Effector CD4-positive, alpha-beta T cell (primary cell): ENCODE results near the gene CBX8.

ENCODE experiments used
- DNase-seq: peaks from one replicate; pipeline ENCODE4 v3.0.0-alpha.2; 2020

CBX8 gene

GRCh38 chr17:79791735-79792161 is 5.1 kb downstream of the CBX8 start:
- no peak for DNase-seq

DNA sequence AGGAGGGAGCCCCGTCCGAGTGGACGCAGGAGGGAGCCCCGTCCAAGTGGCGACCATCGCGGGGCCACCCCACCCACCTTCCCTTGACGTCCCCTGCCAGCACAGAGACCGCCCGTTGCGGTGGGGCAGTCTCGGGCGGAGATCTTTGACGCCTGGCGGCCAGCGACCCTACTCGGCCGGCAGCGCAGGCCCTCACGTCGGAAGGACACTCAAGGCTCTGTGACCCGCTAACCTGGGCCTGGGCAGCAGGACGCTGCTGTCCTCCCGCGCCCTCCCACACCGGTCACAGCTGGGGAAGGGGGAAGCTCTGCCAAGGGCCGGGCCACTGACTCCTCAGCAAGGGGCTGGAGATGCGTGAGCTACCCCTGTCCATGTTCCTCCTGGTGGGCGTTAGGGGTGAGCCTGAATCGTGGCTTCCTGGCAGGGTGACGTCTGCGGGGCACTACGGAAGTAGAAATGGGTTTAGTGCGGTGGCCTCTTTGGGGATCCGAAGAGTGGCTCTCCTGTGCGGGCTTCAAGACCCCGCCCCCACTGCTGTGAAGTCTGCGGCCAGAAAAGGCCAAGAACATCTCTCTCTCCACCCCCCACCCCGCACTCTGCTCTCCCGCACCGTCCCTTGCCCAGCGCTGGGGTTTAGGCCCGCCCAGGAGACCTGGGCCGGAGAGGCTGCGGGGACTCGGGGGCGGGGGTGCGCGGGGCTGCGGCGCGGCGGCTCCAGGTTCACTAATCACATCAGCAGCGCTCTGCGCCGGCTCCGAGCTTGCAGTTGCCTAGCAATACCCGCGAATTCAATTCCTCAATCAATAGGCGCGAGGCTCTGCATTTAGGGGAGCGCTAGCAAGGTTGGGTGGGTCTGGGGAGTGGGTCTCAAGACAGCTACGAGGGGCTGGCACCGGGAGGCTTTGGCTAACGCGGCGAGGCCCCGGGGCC is 5.8 kb downstream of the CBX8 start:
- no peak for DNase-seq

DNA sequence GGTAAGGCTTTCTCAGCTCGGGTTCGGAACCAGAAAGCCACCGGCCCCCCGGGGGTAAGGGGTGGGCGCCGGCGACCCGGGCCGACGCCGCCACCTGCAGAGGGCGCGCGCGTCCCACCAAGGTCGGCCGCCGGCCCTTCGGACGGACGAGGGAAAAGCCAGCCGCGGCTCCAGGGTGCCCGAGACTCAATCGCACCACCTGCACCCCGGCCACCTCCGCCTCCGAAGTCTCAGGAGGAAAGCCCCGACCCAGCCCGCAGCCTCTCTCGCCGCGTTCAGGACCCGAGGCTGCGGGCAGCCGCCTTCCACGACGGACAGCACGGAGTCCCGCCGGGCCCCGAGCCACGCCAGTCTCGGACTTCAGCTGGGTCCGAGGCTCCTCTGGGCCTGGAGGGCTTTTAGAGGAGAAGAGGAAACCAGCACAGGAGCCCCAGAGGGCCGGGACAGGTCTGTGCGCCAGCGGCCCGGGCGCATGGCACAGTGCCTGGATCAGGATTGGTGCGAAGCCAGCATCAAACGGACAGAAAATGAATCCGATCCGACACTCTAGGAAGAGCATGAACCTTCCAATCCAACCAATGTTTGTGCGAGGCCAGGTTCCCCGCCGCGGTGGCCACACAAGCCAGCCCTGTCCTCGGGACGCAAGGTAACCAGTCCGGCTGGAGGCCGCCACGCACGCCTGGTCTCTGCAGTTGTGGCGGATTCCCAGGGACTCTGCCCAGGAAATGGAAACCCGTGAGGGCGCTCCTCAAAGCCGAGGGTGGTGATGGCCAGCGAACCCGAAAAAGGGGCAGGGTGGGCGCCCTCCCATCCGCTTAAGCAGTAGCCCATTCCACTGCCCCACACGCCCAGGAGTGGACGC is 6.7 kb downstream of the CBX8 start:
- no peak for DNase-seq

DNA sequence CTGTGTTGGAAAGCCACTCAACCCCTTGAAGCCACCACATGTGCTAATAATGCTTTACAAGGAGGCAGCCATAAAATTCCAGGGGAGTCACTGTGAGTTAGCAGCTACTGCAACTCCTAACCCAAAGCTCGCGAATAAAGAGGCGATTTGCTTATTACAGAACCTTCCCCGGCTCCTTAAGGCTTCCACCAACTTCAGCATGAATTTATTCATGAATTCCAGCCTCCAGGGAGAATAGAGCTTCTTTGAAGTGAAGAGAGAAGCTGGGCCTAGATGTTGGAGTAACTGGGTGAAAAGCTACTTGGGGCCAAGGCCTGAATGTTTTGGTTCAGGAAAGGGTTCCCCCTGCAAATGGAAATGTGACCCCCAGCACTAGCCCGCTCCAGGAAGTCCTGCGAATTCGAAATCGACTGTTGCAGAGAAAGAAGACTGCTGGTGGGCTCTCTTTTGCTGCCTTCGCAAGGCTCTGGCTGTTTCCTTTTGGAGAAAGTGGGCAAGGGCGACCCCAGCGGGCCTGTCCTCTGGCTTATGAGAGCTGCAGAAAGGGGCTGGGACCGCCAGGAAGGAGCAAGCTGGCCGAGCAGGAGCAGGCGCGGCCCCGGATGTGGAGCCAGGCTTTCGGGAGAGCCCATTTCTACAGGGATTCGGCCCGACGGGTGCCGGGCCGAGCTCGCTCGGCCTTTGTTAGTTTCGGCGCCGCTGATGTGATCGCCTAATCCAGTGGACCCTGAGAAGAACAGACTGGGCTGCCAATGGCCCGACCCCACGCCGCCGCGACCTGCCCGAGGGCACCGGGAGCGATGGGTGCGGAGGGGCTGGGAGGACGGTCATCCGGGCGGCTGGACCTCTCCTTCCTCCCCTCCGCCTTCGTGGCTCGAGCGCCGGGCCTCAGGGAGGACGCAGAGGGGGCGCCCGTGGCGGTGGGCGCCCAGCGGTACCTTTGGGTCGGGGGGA is 7.6 kb downstream of the CBX8 start:
- DNase-seq = no peak

GRCh38 chr17:79788455-79788854 is 8.4 kb downstream of the CBX8 start:
- no peak for DNase-seq

GRCh38 chr17:79786930-79787643 is 9.8 kb downstream of the CBX8 start:
- DNase-seq = no peak

- DNase-seq = no peak
Observed at GRCh38 chr17:79785900-79786810, 10.7 kb downstream of the CBX8 start.

DNA sequence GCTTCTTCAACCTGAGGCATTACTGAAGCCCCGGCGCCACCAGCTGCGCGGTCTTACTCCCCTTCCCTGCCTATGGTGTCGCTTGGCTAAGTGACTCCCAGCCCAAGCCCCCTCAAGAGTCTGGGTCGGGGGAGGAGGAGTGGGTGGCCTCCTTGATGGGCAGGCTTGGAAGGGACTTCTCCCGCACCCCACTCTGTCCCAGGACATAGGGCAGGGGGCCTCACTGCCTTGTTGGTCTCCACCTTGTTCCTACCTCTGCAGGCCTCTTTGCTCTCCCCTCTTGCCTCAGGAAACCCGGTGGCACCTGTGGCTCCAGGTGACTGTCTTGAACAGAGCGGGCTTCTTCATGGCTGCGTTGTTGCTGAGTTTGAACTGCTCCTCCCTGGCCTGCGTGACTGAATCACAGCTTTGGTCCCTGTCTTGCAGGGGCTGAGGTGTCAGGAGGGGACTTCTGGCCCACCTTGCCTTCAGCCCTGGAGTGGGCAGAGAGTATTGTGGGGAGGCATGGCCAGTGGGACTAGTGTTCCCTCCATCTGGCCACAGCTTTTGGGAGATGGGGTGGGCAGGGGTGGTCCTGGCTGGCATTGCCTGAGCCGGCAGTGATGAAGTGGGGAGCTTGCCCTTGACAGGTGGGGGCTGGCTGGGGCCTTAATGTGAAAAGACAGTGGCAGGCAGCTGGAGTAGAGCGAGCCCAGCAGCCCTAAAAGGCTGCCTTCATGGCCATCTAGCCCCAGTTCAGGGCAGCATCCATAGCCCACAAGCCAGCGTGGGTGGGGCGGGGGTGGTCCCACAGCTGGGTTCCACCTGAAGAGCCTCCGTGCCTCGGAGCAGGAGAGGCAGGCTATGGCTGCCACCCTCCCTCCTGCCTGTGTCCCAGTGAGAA is 11.6 kb downstream of the CBX8 start:
- no peak for DNase-seq

DNA sequence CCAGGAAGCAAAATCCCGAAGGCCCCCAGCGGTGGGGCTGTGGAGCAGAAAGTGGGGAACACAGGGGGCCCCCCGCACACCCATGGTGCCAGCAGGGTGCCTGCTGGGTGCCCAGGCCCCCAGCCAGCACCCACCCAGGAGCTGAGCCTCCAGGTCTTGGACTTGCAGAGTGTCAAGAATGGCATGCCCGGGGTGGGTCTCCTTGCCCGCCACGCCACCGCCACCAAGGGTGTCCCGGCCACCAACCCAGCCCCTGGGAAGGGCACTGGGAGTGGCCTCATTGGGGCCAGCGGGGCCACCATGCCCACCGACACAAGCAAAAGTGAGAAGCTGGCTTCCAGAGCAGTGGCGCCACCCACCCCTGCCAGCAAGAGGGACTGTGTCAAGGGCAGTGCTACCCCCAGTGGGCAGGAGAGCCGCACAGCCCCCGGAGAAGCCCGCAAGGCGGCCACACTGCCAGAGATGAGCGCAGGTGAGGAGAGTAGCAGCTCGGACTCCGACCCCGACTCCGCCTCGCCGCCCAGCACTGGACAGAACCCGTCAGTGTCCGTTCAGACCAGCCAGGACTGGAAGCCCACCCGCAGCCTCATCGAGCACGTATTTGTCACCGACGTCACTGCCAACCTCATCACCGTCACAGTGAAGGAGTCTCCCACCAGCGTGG is 12.4 kb downstream of the CBX8 start:
- DNase-seq = no peak

- no peak for DNase-seq
Observed at GRCh38 chr17:79783891-79784290, 13.0 kb downstream of the CBX8 start.

DNA sequence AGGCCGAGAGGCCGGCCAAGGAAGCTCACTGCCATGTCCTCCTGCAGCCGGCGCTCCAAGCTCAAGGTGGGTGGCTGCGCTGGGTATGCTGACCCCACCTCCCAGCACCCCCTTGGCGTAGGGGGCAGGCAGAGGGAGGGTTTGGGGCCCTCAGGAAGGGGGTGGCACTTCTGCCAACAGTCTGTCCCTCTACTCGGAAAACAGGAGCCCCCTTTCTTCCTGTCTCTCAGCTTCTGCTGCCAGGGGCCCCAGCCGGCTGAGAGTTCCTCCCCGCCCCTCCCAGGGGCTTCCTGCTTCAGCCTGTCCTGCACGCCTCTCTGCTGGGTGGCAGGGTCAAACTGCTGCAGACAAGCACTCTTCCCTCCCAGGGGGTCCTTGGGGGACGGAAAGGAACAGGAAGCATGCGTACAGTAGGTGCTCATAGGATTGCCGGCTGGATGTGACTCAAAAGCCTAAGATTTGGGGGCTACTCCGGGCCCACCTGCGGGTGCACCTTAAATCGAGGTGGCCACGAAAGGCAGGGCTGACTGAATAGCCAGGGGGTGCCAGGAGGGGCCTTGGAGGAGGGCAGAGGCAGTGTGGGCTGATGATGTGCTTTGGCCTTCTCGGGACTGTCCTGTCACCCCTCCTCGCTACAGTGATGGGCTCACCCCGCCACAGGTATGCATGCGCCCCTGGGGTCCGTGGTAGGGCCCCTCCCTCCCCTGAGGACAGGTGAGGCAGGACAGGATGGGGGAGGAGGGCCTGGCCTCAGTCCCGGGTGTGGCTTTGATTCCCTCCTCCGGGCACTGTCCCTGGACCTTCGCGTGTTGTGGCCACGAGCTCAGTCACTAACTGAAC is 14.9 kb downstream of the CBX8 start:
- no peak for DNase-seq

- DNase-seq = no peak
Observed at GRCh38 chr17:79781012-79781650, 15.7 kb downstream of the CBX8 start.

- no peak for DNase-seq
Observed at GRCh38 chr17:79779661-79780365, 17.1 kb downstream of the CBX8 start.

- DNase-seq = no peak
Observed at GRCh38 chr17:79779084-79779529, 17.8 kb downstream of the CBX8 start.

GRCh38 chr17:79778504-79779083 is 18.3 kb downstream of the CBX8 start:
- DNase-seq = no peak

DNA sequence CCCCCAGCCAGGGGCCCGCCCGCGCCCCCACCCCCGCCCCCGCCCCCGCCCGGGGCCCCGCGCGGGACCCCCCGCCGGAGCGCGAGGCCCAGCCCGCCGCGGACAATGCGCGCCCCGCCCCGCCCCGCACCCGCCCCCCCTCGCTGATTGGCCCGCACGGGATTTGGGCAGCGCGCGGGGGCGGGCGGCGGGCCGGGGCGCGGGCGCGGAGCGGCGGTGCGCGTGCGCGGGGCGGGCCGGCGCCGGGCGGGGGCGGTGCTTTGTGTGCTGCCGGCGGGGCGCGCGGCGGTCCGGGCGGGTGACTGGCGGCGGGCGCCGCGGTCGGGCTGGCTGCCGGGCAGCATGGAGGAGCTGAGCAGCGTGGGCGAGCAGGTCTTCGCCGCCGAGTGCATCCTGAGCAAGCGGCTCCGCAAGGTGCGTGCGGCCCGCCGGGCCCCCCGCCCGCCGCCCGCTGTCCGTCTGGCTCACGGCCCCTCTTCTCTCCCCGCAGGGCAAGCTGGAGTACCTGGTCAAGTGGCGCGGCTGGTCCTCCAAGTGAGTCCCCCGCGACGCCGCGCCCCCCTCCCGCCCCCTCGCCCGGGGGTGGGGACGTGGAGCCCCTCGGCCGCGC is 18.9 kb downstream of the CBX8 start, which contains the start of gene CBX2:
Gene CBX2 (plus strand): TSS at position 255 of the 610 bp plus-strand sequence. CDS start 88 bp downstream, at position 343.
- DNase-seq = peak; percentile 66
